Muscle of back (tissue), 11 donors: ENCODE results near the gene NT5DC1. TPM values are rescaled to one million over a fixed set of nuclear protein-coding genes. Genes with fewer than 3 reads are reported as not detected.
"Not testable (repeated sequence)": the region's sequence is repeated elsewhere in the genome, so short reads cannot be mapped to it uniquely, and the experiment has no call there.

ENCODE experiments used
- DNase-seq, 3 donors: peaks; one replicate each; pipeline versions ENCODE4 v3.0.0 to v3.0.0-alpha.2; 2013
- polyA plus RNA-seq, 10 donors: library from polyadenylated mRNA; unstranded; fragments of 120-200 nt; gene quantifications; one replicate each; pipeline ENCODE4 v1.2.1, GENCODE V29; 2013; ENCODE audit not compliant: insufficient read length in 10 of 10

NT5DC1 gene
- polyA plus RNA-seq, 10 donors: 15.3 to 27.1 (median 21.3) TPM

GRCh38 chr6:116271149-116271708 lies 170.6 kb downstream of the NT5DC1 start:
- DNase-seq: no peak

GRCh38 chr6:116277124-116277523 lies 176.5 kb downstream of the NT5DC1 start:
- no peak for DNase-seq

- no peak for DNase-seq
Observed at GRCh38 chr6:116278481-116278829, 177.8 kb downstream of the NT5DC1 start.

- peak in 2 of 3 donors; percentile 35 to 79 for DNase-seq
Observed at GRCh38 chr6:116278854-116279231, 178.2 kb downstream of the NT5DC1 start.

GRCh38 chr6:116279232-116280160 lies 178.8 kb downstream of the NT5DC1 start, which contains the start of gene TSPYL1:
Gene TSPYL1 (minus strand): TSS chr6:116279930. CDS start chr6:116279830, 100 bp downstream.
- peak; percentile 97 to 99 (median 97) for DNase-seq

GRCh38 chr6:116280161-116280932 lies 179.7 kb downstream of the NT5DC1 start:
- peak in 1 of 3 donors; percentile 43 for DNase-seq

GRCh38 chr6:116280933-116281316 lies 180.3 kb downstream of the NT5DC1 start:
- no peak for DNase-seq

GRCh38 chr6:116282698-116283097 lies 182.0 kb downstream of the NT5DC1 start:
- DNase-seq: no peak

- no peak for DNase-seq
Observed at GRCh38 chr6:116283191-116283590, 182.5 kb downstream of the NT5DC1 start.

- not testable (repeated sequence) for DNase-seq
Observed at GRCh38 chr6:116284984-116285383, 184.3 kb downstream of the NT5DC1 start.

- DNase-seq: no peak
Observed at GRCh38 chr6:116286773-116287358, 186.2 kb downstream of the NT5DC1 start.

- peak in 2 of 3 donors; percentile 38 to 61 for DNase-seq
Observed at GRCh38 chr6:116287689-116288282, 187.1 kb downstream of the NT5DC1 start.

- DNase-seq: no peak
Observed at GRCh38 chr6:116289876-116290275, 189.2 kb downstream of the NT5DC1 start.

GRCh38 chr6:116290799-116291198 lies 190.1 kb downstream of the NT5DC1 start:
- no peak for DNase-seq

- no peak for DNase-seq
Observed at GRCh38 chr6:116291701-116292396, 191.2 kb downstream of the NT5DC1 start.

GRCh38 chr6:116292553-116292952 lies 191.9 kb downstream of the NT5DC1 start:
- DNase-seq: no peak

GRCh38 chr6:116298273-116298672 lies 197.6 kb downstream of the NT5DC1 start:
- no peak for DNase-seq

GRCh38 chr6:116298973-116299372 lies 198.3 kb downstream of the NT5DC1 start:
- no peak for DNase-seq
